Skeletal muscle satellite cell (primary cell): ENCODE measurements around the gene HOGA1. TPM values are rescaled to one million over a fixed set of nuclear protein-coding genes. Genes with fewer than 3 reads are reported as not detected.
A peak's percentile ranks its signal among the peaks of the same experiment; 100 is the strongest.

Experiments
- H3K27me3 ChIP-seq: 2 replicates; pipeline ENCODE4 v1.7.0; 2013; ENCODE audit warnings: low read length; ENCODE audit not compliant: control insufficient read depth, insufficient read depth
- H3K36me3 ChIP-seq: 2 replicates; pipeline ENCODE4 v1.7.0; 2013; ENCODE audit warnings: mild to moderate bottlenecking, control low read depth, low read length; ENCODE audit not compliant: insufficient read depth
- H3K4me1 ChIP-seq: 2 replicates; pipeline ENCODE4 v1.7.0; 2013; ENCODE audit warnings: low read length; ENCODE audit not compliant: control insufficient read depth, insufficient read depth
- H3K4me2 ChIP-seq: 2 replicates; pipeline ENCODE4 v1.7.0; 2013; ENCODE audit warnings: mild to moderate bottlenecking, low read length
- H3K4me3 ChIP-seq: 2 replicates; pipeline ENCODE4 v1.7.0; 2013; ENCODE audit warnings: low read length
- H3K9ac ChIP-seq: 2 replicates; pipeline ENCODE4 v1.7.0; 2013; ENCODE audit warnings: mild to moderate bottlenecking, low read depth, low read length, moderate library complexity
- H3K9me3 ChIP-seq: replicated peaks from 2 replicates; pipeline ENCODE4 v1.7.0; 2013; ENCODE audit warnings: mild to moderate bottlenecking, control low read depth, low read length
- total RNA-seq: library from RNA; depleted of rRNA; stranded (reverse); fragments of >200 nt; gene quantifications from 2 replicates; pipeline ENCODE4 v1.2.3, GENCODE V29; 2012; rRNA removed

Gene HOGA1
- 1.0 and 1.5 TPM in 2 replicates for total RNA-seq

DNA sequence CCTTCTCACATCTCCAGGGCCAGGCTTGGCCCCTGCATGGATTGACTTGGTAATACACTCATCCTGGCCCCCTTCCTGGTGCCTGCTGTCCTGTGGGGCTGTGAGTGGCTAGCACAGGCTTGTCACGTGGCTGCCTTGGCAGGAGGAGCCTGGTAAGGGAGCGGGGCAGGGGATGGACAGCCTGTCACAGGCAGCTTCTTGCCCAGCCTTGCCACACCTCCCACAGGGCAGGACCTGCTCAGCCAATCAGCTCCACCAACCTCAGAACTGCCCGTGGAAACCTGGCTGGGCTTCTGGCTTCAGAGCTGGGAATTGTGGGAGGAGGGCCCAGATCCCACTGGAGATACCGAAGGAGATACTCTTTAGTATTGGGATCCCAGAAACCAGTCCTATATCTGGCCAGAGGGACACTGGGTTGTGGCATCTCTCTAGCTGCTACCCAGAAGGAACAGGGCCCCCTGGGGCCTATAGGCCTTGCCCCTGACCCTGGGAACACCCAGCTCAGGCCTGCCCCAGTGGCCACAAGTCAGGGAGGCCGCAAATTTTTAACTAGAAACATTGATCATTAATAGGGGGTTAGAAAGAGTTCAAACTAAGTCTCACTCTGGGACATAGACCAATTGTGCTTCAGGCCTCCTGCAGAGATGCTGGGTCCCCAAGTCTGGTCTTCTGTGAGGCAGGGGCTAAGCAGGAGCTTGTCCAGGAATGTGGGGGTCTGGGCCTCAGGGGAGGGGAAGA lies at the start of gene HOGA1:
HOGA1 (plus strand) TSS at position 330 of the 738 bp plus-strand sequence; CDS start at position 645, 315 bp downstream.
- peaks cover 9% of the 10 kb centered on the region for H3K4me1 ChIP-seq
- no peak within 1 kb of the TSS for H3K4me2 ChIP-seq
- no peaks in the 10 kb centered on the region for H3K36me3 ChIP-seq
- H3K9me3 ChIP-seq = no peaks in the 10 kb centered on the region
- no peaks in the 10 kb centered on the region for H3K27me3 ChIP-seq
- H3K4me3 ChIP-seq = no peak within 1 kb of the TSS
- no peak within 1 kb of the TSS for H3K9ac ChIP-seq

- no peaks in the 10 kb centered on the region for H3K27me3 ChIP-seq
- no peaks in the 10 kb centered on the region for H3K9me3 ChIP-seq
- no peak overlapping the region for H3K4me3 ChIP-seq
- H3K9ac ChIP-seq = no peak overlapping the region
- H3K36me3 ChIP-seq = no peaks in the 10 kb centered on the region
- H3K4me1 ChIP-seq = peaks cover 38% of the 10 kb centered on the region
- H3K4me2 ChIP-seq = no peak overlapping the region
Observed at GRCh38 chr10:97534746-97535367, 49.3 kb upstream of the HOGA1 start.

- no peak overlapping the region for H3K9ac ChIP-seq
- H3K4me1 ChIP-seq = peaks cover 54% of the 10 kb centered on the region
- no peaks in the 10 kb centered on the region for H3K27me3 ChIP-seq
- H3K9me3 ChIP-seq = no peaks in the 10 kb centered on the region
- no peaks in the 10 kb centered on the region for H3K36me3 ChIP-seq
- no peak overlapping the region for H3K4me2 ChIP-seq
- H3K4me3 ChIP-seq = no peak overlapping the region
Observed at GRCh38 chr10:97537186-97537869, 46.9 kb upstream of the HOGA1 start.

- Histone ChIP-seq H3K4me1 (peaks cover 56% of the 10 kb centered on the region), H3K36me3 (no peaks in the 10 kb centered on the region), H3K27me3 (no peaks in the 10 kb centered on the region), H3K4me2 (peak overlapping the region; percentile 15), H3K9ac (no peak overlapping the region), H3K9me3 (no peaks in the 10 kb centered on the region), H3K4me3 (no peak overlapping the region)
Observed at GRCh38 chr10:97538411-97538810, 45.8 kb upstream of the HOGA1 start.

- H3K4me3 ChIP-seq = no peak overlapping the region
- H3K27me3 ChIP-seq = no peaks in the 10 kb centered on the region
- H3K4me2 ChIP-seq = peak overlapping the region; percentile 15
- no peak overlapping the region for H3K9ac ChIP-seq
- no peaks in the 10 kb centered on the region for H3K36me3 ChIP-seq
- H3K4me1 ChIP-seq = peaks cover 56% of the 10 kb centered on the region
- no peaks in the 10 kb centered on the region for H3K9me3 ChIP-seq
Observed at GRCh38 chr10:97538839-97539238, 45.4 kb upstream of the HOGA1 start.

DNA sequence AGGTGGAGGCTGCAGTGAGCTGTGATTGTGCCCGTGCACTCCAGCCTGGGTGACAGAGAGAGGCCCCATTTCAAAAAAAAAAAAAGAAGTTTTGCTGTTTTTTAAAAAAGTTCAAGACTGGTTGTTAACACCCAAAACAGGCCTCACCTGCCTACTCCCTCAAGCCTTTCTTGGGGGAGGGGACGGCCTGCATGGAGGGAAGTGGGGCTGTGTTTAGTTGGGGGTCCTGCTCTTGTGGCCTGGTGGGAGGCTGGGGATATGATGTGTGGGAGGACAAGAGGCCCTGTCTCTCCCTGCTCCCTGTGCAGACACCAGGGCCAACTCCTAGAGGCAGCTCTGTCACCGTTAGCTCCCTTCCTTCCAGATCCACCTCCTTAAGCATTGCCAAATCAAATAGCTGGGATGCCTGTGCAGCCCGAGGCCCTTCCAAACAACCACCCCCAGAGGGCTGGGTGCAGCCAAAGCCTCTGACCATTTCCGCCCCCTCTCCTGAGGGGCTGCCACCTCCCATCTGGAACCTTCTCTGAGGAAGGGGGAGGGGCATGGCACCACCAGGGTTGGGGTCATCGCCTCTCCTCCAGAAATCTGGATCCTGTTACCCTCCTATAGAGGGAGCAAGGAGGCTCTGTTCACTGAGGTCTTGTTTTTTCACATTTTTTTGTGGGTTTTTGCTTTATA lies 44.5 kb upstream of the HOGA1 start:
- peak overlapping the region; percentile 20 for H3K4me2 ChIP-seq
- H3K27me3 ChIP-seq = no peaks in the 10 kb centered on the region
- H3K4me1 ChIP-seq = peaks cover 61% of the 10 kb centered on the region
- no peak overlapping the region for H3K9ac ChIP-seq
- no peaks in the 10 kb centered on the region for H3K9me3 ChIP-seq
- H3K4me3 ChIP-seq = no peak overlapping the region
- no peaks in the 10 kb centered on the region for H3K36me3 ChIP-seq

GRCh38 chr10:97540669-97541500 lies 43.3 kb upstream of the HOGA1 start:
- peaks cover 61% of the 10 kb centered on the region for H3K4me1 ChIP-seq
- H3K27me3 ChIP-seq = no peaks in the 10 kb centered on the region

GRCh38 chr10:97542169-97543024 lies 41.8 kb upstream of the HOGA1 start:
- H3K9ac ChIP-seq = peak overlapping the region; percentile 61
- H3K4me3 ChIP-seq = peak overlapping the region; percentile 35
- peaks cover 72% of the 10 kb centered on the region for H3K4me1 ChIP-seq
- no peaks in the 10 kb centered on the region for H3K27me3 ChIP-seq
- no peaks in the 10 kb centered on the region for H3K9me3 ChIP-seq
- H3K36me3 ChIP-seq = no peaks in the 10 kb centered on the region
- H3K4me2 ChIP-seq = peak overlapping the region; percentile 66

More at GRCh38 chr10:97540669-97541500, 43.3 kb upstream of the HOGA1 start:
- H3K4me2 ChIP-seq = peak overlapping the region; percentile 31
- H3K36me3 ChIP-seq = no peaks in the 10 kb centered on the region
- peak overlapping the region; percentile 7 for H3K9ac ChIP-seq
- H3K9me3 ChIP-seq = no peaks in the 10 kb centered on the region
- no peak overlapping the region for H3K4me3 ChIP-seq

DNA sequence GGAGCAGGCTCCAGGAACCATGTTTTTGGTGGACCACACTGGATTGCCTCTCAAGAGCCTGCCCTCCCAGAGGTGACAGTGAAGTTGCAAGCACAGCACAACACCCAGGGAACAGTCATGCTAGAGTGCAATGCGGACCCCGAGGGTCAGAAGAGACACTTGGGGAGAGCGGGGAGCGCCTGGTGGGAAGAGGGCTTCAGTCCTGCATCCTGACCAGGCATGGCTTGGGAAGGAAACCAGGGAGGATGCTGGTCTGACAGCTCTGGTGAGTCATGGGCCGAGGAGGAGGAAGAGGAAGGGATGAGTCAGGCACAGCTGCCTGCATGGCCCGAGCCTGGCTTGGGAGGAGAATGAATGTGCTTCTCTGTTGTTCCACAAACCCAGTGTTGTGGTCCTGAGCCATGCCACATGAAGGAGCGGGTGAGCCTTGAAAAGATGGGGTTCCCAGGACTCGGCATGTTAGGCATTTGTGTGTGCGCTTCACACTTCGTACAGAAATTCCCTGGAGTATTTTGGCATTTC lies 41.1 kb upstream of the HOGA1 start:
- Histone ChIP-seq H3K36me3 (no peaks in the 10 kb centered on the region), H3K4me1 (peaks cover 71% of the 10 kb centered on the region), H3K4me3 (peak overlapping the region; percentile 32), H3K27me3 (no peaks in the 10 kb centered on the region), H3K9ac (peak overlapping the region; percentile 61), H3K9me3 (no peaks in the 10 kb centered on the region), H3K4me2 (peak overlapping the region; percentile 66)
